Hematopoietic multipotent progenitor cell treated with erythropoietin and hydrocortisone succinate and interleukin-3 and kit ligand, for 8 days (in vitro differentiated cells): Measurements from ENCODE around the gene STAT6.

Experiments
- DNase-seq: peaks from one replicate; pipeline ENCODE4 v3.0.0-alpha.2; 2015

The STAT6 gene

GRCh38 chr12:57111031-57111734, at the start of gene STAT6:
STAT6 (minus strand) TSS chr12:57111362; CDS start chr12:57108278, 3,084 bp downstream.
- DNase-seq: peak; percentile 91

DNA sequence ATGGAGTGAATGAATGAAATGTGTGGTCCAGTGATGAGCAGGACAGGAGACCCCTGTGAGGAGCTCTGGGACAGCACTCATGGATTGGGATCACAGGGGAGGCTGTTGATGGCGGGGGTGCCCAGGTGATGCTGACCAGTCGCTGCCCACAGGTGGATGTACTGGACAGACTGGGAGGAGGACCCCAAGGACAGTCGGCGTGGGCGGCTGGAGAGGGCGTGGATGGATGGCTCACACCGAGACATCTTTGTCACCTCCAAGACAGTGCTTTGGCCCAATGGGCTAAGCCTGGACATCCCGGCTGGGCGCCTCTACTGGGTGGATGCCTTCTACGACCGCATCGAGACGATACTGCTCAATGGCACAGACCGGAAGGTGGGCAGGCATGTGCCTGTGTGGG, 49.6 kb upstream of the STAT6 start:
- no peak for DNase-seq

GRCh38 chr12:57160040-57160439, 48.9 kb upstream of the STAT6 start:
- no peak for DNase-seq

GRCh38 chr12:57159311-57159710, 48.1 kb upstream of the STAT6 start:
- DNase-seq: no peak

GRCh38 chr12:57158665-57159064, 47.5 kb upstream of the STAT6 start:
- DNase-seq: no peak

GRCh38 chr12:57158186-57158585, 47.0 kb upstream of the STAT6 start:
- DNase-seq: no peak

DNA sequence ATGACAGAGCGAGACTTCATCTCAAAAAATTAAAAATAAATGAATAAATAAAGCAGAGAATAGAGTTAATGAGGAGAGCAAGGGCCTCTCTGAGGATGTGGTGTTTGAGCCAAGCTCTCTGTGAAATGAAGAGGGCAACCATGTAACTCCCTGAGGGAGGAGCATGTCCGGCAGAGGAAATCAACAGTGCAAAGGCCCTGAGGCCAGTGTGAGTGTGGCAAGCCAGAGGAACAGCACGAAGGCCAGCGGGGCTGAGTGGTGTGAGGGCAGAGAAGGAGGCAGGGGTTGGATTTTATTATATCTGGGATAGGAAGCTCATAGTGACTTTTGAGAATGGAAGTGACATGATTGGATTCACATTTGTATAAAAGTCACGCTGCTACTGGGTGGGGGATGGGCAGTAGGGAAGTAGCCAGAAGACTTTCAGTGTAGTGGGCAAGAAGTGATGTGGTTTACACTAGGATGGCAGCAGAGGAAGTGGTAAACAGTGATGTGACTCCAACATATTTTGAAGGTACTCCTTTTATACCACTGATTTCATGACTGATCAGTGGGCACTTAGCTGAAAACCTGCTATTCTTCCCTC, 46.5 kb upstream of the STAT6 start:
- no peak for DNase-seq

GRCh38 chr12:57156701-57157403, 45.7 kb upstream of the STAT6 start:
- no peak for DNase-seq

DNA sequence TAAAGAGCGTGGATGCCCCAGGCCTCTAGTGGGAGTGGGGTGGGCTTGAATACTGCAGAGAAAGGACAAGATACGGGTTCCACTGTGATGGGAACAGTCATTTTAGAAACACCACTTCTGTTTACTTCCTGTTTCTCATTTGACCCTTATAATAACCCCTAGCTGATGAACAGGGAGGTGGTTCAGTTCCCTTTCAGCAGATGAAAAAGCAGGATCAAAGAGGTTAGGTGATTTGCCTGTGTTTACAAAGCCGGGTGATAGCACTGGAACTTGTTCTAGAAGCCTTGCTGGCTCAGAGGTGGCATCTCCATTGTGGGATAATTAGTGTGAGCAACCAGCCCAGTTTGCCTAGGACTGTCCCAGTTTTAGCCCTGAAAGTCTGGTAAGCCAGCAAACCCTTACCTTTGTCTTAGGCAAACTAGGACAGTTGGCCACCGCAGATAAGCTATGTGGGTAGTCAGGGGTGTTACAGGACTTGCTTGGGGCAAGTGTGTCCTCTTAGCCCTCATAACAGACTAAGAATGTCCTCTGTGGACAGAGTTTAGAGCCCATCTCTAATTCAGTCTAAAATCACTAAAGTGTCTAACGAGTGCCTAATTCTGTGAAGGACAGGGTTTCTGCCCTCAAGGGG, 43.8 kb upstream of the STAT6 start:
- no peak for DNase-seq

GRCh38 chr12:57154076-57154475, 42.9 kb upstream of the STAT6 start:
- no peak for DNase-seq

GRCh38 chr12:57153415-57153997, 42.3 kb upstream of the STAT6 start:
- no peak for DNase-seq

GRCh38 chr12:57152639-57153038, 41.5 kb upstream of the STAT6 start:
- no peak for DNase-seq

DNA sequence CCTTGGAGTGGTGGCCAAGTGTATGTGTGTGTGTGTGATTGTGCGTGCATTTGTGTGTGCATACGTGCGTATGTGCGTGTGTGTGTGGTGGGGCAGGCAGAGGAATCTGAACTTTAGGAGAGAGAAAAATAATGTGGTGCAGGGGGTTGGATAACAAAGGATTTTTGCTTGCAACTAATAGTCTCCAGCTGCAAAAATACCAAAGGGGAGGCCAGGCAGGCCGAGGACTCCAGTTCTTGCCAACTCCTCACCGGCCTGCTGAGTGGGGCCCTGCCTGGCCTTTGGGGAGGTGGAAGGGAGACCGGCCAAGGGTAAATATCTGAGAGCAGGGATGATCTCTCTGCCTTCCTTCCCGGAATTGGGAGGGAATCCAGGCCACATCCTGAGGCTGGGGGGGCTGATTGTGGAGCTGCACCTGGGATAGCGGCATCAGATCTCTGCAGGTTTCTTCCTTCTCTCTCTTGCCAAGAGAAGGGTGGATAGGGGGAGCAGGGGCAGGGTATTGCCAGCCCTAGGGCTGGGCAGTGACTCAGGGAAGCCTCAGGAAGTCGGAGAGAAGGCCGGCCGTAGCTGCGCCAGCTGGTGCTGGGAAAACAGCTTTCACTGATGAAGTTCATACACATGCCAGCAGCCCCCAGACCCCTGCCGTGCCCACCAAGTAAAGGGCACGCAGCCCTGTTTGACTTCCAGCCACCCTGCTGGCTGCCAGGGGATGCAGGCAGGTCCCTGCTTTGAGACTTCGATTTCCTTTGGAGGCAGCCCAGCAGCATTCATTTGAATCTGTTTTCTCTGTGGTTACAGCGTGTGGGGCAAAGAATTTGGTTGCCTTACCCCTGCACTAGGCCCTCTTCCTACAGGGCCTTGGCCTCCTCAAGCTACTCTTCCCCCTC, 40.8 kb upstream of the STAT6 start:
- no peak for DNase-seq

GRCh38 chr12:57150400-57151000, 39.3 kb upstream of the STAT6 start:
- no peak for DNase-seq

DNA sequence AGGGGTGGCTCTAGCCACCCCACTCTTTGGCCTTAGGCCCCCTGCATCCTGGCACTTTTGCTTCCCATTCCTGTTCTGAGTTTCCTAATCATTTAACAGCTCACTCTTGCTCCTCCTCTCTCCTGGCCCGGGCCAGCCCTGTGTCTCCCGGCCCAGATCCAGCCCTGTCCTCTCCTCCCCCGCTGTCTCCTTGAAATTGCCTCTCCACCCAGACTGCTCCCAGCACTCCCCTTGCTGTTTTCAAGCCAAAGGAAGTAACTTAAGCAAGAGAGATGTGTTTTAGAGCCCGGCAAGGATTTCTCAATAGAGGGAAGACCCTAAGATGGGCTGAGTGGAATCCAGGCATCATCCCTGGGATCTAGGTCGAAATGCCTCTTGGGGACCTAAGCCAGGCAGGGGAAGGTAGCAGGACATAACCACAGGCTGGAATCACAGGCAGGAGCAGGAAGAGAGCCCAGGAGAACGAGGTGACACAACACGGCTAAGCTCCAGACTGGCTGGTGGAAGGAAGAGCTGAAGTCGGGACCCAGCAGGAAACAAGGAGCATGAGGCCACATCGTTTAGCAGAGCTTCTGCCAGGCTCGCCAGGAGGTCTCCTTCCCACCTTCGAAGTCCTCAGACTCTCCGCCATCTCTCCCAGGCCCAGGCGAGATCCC, 38.2 kb upstream of the STAT6 start:
- DNase-seq: no peak

DNA sequence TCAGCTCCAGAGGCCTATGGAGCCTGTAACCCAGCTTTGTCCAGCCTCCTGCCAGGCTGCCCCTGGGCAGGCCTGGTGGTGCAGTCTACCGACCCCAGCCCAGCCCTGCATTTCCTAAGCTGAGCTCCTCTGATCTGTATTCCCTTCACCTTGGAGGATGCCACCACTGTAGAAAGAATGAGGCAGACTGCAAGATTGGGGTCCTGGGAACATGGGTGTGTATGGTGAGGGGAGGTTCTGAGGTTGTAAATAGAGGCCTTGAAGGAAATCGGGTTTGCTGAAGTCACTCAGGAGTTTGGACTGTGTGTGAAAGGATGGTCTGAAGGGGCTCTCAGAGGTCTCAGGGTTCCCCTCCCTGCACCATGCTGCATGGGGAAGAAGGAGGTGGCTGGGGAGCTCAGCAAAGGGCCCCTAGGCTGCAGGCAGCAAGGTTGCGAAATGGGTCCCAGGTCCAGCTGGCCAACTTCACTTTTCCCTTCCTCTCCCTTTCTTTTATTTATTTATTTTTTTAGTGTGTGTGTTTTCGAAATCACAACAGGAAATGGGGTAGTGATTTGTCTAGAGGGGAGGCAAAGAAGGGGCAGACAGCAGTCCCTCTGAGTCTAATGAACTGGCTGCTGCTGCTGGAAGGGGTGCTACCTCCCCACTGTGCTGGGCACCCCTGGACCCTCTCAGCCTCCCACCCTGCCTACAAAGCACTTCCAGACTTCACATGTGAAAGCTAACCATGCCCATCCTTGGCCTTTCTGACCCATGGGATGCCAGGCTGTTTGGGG, 37.5 kb upstream of the STAT6 start:
- DNase-seq: no peak

- no peak for DNase-seq
Observed at GRCh38 chr12:57146961-57147944, 36.1 kb upstream of the STAT6 start, which contains the start of gene LRP1-AS. LRP1-AS (minus strand) TSS chr12:57147619.

DNA sequence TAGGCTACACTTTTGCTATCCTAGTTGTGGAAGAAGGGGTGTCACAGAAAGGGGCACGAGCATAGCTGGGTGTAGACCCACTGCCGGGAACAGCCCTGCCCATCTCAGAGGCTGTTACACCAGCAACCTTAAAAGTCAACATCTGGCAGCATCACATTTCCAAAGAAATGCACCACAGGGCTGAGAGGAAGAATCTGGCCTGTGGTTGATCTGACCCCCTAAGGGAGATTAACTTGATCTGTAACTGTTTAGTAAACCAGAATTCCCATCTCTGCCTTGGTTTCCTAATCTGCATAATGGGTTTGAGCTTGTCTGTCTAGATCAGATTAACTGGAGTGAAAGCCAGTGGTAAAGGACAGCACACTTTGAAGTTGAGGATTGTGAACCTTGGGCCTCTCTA, 34.9 kb upstream of the STAT6 start:
- DNase-seq: no peak

DNA sequence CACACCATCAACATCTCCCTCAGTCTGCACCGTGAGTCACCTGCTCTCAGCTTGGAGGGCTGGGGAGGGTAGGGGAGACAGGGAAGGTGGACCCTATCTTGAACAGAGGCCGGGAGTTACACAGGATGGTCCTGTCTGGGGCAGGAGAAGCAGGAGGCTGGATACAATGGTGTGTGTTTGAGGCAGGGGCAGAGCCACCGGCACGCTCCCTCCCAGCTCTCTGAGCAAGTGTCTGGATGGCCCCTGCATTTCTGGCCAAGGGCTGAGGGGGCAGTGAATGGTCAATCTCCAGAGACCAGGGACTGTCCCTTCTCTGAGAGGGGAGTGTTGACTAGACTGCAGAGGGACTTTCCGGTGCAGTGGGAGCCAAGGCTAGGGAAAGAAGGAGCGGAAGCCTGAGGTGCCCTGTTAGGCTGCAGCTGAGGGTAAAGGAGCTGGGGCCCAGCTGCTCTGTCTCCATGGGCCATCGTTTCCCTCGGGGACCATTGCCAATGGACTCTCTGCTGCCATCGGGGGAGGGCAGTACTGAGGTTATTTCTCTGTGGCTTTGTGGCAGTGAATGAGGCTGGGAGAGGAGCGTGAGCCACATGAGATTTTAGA, 34.4 kb upstream of the STAT6 start:
- no peak for DNase-seq
